GM19324 (cell line): Measurements from ENCODE around the gene MAP2K2.
"Not testable (repeated sequence)": the region's sequence is repeated elsewhere in the genome, so short reads cannot be mapped to it uniquely, and the experiment has no call there.

Experiments
- ATAC-seq: cut with Tn5 transposase; IDR thresholded peaks from one replicate; pipeline ENCODE4 v1.9.1; 2021; ENCODE audit warnings: mild to moderate bottlenecking, moderate library complexity; ENCODE audit not compliant: unreplicated experiment, low FRiP score

The MAP2K2 gene

GRCh38 chr19:4134351-4134750 lies 10.4 kb upstream of the MAP2K2 start:
- ATAC-seq: no peak

- ATAC-seq: no peak
Measured at GRCh38 chr19:4130744-4131438, 7.0 kb upstream of the MAP2K2 start.

- ATAC-seq: not testable (repeated sequence)
Measured at GRCh38 chr19:4129050-4129449, 5.1 kb upstream of the MAP2K2 start.

DNA sequence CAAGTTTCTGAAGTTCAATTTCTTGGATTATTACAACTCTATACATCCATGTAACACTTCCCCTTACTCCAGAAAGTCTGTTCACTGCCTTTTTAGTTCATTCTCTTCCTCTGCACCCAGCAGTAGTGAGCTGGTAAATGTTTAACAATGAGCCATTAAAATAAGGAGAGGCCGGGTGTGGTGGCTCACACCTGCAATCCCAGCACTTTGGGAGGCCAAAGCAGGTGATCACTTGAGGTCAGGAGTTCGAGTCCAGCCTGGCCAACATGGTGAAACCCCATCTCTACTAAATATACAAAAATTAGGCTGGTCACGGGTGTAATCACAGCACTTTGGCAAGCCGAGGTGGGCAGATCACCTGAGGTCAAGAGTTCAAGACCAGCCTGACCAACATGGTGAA lies 3.4 kb upstream of the MAP2K2 start:
- not testable (repeated sequence) for ATAC-seq

DNA sequence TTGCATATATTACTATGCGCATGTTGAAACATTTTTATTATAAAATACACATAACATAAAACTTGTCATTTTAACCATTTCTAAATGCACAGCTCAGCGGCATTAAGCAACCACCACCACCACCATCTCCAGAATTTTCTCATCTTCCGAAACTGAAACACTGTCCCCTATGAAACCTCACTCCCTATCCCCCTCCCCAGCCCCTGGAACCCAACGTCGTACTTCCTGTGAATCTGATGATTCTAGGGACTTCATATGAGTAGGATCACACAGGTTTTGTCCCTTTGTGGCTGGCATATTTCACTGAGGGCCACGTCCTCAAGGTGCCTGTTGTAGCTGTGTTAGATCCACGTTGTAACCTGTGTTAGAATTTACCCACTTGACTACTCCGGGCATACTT lies 716 bp upstream of the MAP2K2 start:
- ATAC-seq: no peak

DNA sequence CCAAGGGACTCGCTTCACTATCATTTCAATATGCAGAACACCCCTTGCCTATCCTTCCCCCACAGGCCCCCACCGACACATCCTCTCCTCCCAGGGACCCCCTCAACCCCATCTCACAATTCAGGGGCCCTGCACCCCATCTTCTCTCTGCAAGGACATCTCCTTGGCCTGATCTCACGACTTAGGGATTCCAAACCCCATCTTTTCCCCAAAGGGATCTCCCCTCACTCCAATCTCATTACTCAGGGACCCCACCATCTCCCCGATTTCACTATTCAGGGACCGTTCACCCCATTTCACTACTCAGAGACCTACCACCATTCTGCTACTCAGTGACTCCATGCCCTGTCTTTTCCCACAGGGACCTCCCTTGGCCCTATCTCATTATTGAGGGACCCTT lies 1.4 kb downstream of the MAP2K2 start:
- no peak for ATAC-seq

GRCh38 chr19:4121815-4122214 lies 2.1 kb downstream of the MAP2K2 start:
- no peak for ATAC-seq

GRCh38 chr19:4121273-4121612 lies 2.7 kb downstream of the MAP2K2 start:
- no peak for ATAC-seq

- ATAC-seq: no peak
Measured at GRCh38 chr19:4120559-4121272, 3.2 kb downstream of the MAP2K2 start.

DNA sequence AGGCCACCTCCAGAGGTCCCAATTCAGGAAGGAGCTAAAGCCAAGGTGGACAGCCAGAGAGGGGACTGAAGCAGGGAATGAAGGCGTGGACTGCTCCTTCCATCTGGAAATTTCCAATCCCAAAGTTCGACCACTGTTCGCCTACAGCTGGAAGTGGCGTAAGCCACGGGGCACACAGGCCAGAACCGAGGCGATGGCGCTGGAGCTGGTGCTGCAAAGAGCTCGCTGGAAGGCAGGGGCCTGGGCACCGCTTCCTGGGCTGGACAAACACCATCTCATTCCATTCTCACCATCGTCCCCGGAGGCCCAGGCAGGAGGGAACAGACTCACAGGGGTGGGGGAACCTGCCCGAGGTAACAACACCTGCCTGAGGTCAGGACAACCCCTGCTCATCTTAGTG lies 4.2 kb downstream of the MAP2K2 start:
- no peak for ATAC-seq

- ATAC-seq: no peak
Measured at GRCh38 chr19:4115818-4116385, 8.0 kb downstream of the MAP2K2 start.

DNA sequence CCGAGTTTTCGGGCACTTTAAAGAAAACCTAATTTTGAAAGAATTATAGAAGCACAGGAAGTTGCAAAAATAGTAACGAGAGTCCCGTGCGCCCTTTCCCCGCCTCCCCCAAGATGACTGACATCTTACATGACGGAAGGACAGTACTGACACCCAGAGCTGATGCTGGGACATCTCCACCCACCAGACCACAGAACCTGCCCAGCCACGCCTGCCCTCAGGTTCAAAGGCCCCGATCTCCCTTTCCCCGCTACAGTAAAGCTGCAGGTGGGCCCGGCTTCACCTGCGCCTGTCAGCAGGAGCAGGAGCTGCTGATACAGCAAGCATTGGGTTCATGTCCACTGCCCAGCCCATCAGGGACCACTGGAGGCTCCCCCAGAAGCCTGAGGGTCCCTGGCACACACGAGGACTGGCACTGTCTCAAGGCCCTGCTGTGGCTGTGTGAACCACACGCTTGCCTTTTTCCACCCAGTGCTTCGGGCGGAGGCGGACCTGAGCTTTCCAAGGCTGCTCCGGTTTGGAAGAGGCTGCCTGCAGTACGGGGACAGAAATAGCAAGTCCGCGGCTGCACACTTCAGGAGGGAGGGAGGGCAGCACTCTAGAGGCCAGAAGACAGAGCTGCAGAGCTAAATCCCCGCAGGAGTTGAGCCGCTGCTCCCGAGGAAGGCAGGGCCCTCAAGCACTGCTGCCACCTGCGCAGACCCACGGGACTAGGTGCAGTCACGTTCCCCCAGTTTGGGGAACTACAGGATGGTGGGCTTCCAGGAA lies 8.7 kb downstream of the MAP2K2 start:
- peak; percentile 77 for ATAC-seq

- no peak for ATAC-seq
Measured at GRCh38 chr19:4114181-4114580, 9.7 kb downstream of the MAP2K2 start.

- ATAC-seq: no peak
Measured at GRCh38 chr19:4113398-4114088, 10.4 kb downstream of the MAP2K2 start.

- ATAC-seq: no peak
Measured at GRCh38 chr19:4112367-4112766, 11.6 kb downstream of the MAP2K2 start.

DNA sequence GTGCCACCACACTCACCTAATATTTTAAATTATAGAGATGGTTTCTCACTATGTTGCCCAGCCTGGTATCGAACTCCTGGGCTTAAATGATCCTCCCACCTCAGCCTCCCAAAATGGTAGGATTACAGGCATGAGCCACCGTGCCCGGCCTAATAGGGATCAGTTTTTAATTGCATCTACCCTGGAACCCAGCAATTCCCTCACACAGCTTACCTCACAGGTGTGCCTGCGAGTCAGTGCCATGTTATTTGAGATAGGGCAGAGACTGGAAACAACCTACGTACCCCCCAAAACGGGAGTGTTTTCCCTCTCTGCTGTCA lies 14.3 kb downstream of the MAP2K2 start:
- no peak for ATAC-seq

GRCh38 chr19:4108767-4109625 lies 14.9 kb downstream of the MAP2K2 start:
- peak; percentile 54 for ATAC-seq

DNA sequence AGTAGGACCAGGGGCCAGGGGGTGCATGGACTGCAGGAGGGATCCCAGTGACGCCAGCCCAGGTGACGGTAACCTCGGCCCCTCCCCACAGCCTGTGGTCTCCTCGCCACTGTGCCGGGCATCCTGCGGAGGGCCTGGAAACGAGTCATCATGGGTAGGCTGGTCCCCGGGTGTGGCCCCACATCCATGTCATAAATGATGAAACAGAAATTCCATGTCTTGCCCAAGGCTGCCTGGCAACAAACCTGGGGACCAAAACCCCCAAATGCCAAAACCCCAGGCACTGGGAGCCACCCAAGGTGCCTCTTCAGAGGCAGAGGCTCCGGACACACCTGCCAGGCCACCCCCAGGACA lies 20.9 kb downstream of the MAP2K2 start:
- ATAC-seq: no peak

- ATAC-seq: no peak
Measured at GRCh38 chr19:4102339-4103079, 21.4 kb downstream of the MAP2K2 start.

DNA sequence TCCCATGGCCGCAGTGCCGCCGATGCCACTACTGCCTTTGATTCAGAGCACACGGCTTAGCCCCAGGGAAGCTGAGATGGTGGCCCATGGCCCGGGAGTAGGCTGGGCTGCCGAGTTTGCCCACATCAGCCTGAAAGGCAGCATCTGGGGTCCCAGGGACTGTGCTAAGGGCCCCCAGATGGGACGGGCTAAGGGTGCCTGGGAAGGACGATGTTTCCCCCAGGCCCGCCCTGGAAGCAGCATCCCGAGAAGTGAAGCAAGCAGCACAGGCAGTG lies 22.5 kb downstream of the MAP2K2 start:
- no peak for ATAC-seq
